CD4-positive, alpha-beta T cell treated with Interleukin-17A for 4 hours (primary cell): ENCODE measurements around the gene MAPK4.

Experiments
- DNase-seq: peaks from one replicate; pipeline ENCODE4 v3.0.0-alpha.2; 2020; ENCODE audit warnings: mixed read lengths

The MAPK4 gene

GRCh38 chr18:50626317-50626716 is 66.4 kb downstream of the MAPK4 start:
- no peak for DNase-seq

GRCh38 chr18:50627594-50628532 is 68.0 kb downstream of the MAPK4 start:
- DNase-seq, result no peak

- no peak for DNase-seq
These were observed 68.6 kb downstream of the MAPK4 start for GRCh38 chr18:50628533-50628905.

GRCh38 chr18:50629148-50629631 is 69.3 kb downstream of the MAPK4 start:
- DNase-seq, result no peak

DNA sequence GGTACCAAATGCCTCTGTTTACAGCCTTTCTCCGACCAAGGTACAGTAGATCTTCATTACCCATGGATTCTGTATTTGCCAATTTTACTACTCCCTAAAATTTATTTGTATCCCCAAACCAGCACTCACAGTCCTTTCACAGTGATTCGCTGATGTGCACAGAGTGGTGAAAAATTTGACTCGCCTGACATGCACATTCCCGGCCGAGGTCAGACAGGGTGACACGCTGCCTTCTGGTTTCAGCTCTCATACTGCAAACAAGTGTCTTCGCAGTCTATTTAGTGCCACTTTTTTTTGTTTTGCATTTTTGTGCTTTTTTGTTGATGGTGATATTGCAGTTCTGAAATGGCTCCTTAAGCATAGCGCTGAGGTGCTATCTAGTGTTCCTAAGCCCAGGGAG is 71.0 kb downstream of the MAPK4 start:
- no peak for DNase-seq

GRCh38 chr18:50632895-50633515 is 73.1 kb downstream of the MAPK4 start:
- no peak for DNase-seq

- DNase-seq, result no peak
These were observed 74.1 kb downstream of the MAPK4 start for GRCh38 chr18:50633992-50634391.

DNA sequence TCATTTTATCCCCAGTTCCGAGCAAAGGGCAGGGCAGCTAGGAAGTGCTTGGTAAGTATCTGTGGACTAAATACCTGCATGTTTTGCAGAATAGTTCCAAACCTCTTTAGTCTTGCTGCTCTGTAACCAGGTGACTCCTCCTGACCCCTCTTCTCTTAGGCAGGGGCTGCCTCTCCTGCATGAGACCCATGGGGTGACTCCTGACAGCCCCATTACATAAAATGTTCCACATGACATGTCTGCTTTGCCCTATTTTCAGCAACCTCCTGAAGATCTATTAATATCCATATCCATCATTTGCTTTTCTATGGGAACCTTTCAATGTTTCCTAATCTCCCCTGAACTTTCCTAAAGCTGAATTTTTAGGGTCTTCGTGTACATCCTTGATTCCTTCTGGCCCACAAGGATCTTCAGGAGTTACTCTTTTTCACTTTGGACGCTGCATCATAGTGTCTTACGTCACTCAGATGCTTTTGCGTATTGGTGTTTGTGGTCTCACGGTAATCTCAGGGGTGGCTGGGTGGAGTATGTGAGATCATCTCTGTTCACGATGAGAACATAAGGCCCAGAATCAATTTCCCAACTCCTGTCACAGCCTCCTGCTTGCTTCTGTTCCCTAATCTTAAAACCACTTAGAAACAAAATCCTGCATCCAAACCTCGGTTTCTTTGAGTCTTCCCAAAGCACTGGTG is 76.6 kb downstream of the MAPK4 start:
- DNase-seq, result no peak

- DNase-seq, result no peak
These were observed 78.4 kb downstream of the MAPK4 start for GRCh38 chr18:50638016-50638883.

DNA sequence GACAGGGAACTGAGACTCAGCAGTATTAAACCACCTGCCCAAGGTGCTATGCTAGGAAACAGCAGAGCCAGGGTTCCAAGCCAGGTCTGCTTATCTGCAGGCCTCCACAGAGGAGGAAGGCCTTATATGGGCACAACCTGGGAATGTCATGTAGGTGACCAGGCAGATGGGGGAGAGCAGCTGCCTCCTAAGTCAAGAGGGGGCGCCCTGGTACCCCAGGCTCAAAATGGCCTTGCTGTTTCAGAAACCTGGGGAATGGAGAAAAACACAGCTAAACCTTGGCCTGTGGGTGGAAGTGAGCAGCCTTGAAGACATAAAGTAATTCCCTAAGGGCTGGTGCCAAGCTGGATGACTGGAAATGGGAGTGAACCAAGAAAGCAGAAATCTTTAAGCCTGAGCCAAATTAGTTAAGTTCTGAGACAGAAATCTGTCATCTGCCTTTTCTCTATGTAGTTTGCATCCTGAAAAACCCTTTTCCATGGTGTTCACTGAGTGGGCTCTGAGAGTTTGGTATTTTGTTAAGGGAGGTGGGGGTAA is 79.1 kb downstream of the MAPK4 start:
- no peak for DNase-seq

GRCh38 chr18:50639711-50640110 is 79.8 kb downstream of the MAPK4 start:
- no peak for DNase-seq

DNA sequence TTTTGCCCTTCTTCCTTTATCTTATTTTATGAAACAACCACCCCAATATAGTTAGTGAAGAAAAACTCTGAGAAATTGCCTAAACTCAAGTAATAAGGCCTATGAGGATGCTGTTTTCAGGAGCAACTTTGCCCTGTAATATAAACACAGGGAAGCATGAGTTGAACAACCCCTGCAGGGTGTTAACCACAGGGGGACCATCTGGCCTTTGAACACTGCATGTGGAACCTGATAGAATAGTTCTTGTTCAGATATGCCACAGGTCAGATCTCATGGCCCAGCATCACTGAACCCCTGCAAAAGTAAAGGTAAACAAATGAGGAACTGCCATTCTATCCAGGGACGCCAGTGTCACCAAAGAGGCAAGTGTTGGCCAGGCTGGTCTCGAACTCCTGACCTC is 82.6 kb downstream of the MAPK4 start:
- no peak for DNase-seq

- DNase-seq, result no peak
These were observed 84.3 kb downstream of the MAPK4 start for GRCh38 chr18:50644146-50644545.

GRCh38 chr18:50644807-50645206 is 84.9 kb downstream of the MAPK4 start:
- DNase-seq, result no peak

DNA sequence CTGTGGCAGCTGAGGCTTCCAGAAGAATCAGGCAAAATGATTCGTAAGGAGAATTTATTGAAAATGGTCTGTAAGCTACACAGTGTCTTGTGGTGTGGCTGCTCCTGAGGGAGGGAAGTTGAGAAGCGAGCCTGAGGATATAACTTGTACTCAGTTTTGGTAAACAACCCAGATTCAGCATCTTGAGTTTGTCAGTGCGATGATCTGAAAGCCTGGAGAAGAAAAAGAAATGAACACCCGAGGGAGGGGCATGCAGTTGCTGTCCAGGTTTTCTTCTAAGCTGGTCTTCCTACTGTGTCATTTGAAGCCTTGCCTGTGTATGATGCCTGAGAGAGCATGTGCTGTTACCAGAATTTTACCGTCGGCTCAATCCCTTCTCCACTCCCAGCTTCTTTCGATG is 87.3 kb downstream of the MAPK4 start:
- DNase-seq, result no peak

- DNase-seq, result no peak
These were observed 87.9 kb downstream of the MAPK4 start for GRCh38 chr18:50647792-50648191.

GRCh38 chr18:50649821-50650220 is 89.9 kb downstream of the MAPK4 start:
- no peak for DNase-seq

DNA sequence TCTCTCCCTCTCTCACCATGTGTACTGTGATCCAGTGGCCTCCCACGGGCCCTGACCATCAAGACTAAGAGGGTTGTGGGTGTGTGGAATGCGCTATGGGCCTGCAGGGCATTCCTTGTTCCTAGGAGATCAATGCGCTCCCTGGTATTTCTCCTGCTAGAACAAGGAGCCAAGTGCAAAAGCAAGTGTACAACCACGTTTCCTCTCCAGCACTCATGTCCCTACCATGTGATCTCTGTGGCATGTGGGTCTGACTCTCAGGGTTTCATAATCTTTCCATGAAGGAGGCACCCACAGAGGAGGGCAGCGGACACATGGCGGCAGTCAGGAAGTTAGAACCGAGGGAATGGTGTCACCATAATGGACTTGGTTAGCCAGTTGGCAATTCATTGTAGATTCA is 91.4 kb downstream of the MAPK4 start:
- no peak for DNase-seq

GRCh38 chr18:50653402-50654093 is 93.7 kb downstream of the MAPK4 start:
- DNase-seq, result no peak

GRCh38 chr18:50654211-50654610 is 94.3 kb downstream of the MAPK4 start:
- DNase-seq, result no peak

DNA sequence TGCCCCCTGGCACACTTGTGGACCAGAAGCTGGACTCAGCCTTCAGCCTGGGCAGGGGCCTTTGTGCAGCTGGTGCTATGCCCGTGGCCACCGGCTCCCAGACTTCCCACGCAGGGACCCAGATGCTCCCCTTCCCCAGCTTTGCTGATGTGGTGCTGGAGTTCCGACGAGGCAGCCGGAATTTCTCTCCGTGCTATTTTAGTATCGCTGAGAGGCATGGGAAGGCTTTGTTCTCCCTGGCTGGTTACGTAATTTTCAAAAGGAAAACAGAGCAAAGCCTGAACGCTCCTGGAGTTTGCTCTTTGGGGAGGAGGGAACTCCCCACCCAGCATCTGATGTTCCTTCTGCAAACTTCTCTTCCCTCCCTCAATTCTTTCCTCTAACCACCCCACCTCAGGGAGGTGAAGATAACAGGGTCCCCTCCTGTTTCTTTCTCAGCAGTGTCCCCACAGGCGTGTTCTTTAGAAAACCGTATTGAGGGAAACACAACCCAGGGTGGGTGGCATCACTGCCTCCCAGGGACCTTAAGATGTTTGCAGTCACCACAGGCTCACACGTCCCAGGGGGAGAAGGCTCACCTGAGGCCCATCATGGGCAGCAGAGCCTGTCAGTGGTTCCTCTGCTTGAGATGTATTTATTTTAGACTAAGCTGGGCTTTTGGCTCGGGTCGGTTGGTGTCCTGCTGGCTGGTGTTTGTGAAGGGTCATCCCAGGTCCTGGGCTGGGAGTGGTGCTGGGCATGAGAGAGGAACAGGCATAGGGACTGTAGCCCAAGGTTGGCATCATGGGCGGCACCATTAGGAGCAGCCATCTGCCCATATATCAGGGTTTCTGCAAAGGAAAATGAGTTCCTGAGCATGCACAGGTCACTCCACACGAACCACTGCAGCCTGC is 95.0 kb downstream of the MAPK4 start:
- no peak for DNase-seq
